ENCODE data around the gene PRPH. TPM values are rescaled to one million over a fixed set of nuclear protein-coding genes. Genes with fewer than 3 reads are reported as not detected.

The PRPH gene
- total and polyA plus RNA-seq, 2 donors = 0.28 to 1.6 TPM

- peaks cover 3 to 42% of the 10 kb centered on the region in 2 donors for H3K4me1 ChIP-seq (ENCODE audit: control insufficient read depth in 2 of 2, insufficient read depth in 2 of 2, low read length in 2 of 2)
- WGBS = 60% methylated on average over 6 of the region's 6 CpGs
- H3K4me3 ChIP-seq (ENCODE audit: low read length in 2 of 2) = no peak overlapping the region
- DNase-seq (ENCODE audit: low read depth in 6 of 9, low spot score in 9 of 9) = no peak
- peaks cover 94 to 100% of the 10 kb centered on the region in 2 donors for H3K27me3 ChIP-seq (ENCODE audit: control insufficient read depth in 2 of 2, insufficient read depth in 1 of 2, low read length in 1 of 2)
- peaks cover 2 to 14% of the 10 kb centered on the region in 2 donors for H3K9me3 ChIP-seq (ENCODE audit: control insufficient read depth in 2 of 2, insufficient read depth in 1 of 2, low read length in 1 of 2)
- no peaks in the 10 kb centered on the region for H3K36me3 ChIP-seq (ENCODE audit: control insufficient read depth in 2 of 2, insufficient read depth in 2 of 2, low read length in 1 of 2)
- no peak overlapping the region for H3K27ac ChIP-seq (ENCODE audit: low read depth in 1 of 2, low read length in 1 of 2)
Measured at GRCh38 chr12:49340095-49340870, 45.3 kb downstream of the PRPH start.

GRCh38 chr12:49340971-49341776, 46.2 kb downstream of the PRPH start:
- WGBS = 43% methylated on average over 14 of the region's 14 CpGs
- peaks cover 1 to 14% of the 10 kb centered on the region in 2 donors for H3K9me3 ChIP-seq (ENCODE audit: control insufficient read depth in 2 of 2, insufficient read depth in 1 of 2, low read length in 1 of 2)
- H3K27ac ChIP-seq (ENCODE audit: low read depth in 1 of 2, low read length in 1 of 2) = no peak overlapping the region
- H3K4me3 ChIP-seq (ENCODE audit: low read length in 2 of 2) = no peak overlapping the region
- peaks cover 8 to 51% of the 10 kb centered on the region in 2 donors for H3K4me1 ChIP-seq (ENCODE audit: control insufficient read depth in 2 of 2, insufficient read depth in 2 of 2, low read length in 2 of 2)
- no peaks in the 10 kb centered on the region for H3K36me3 ChIP-seq (ENCODE audit: control insufficient read depth in 2 of 2, insufficient read depth in 2 of 2, low read length in 1 of 2)
- no peak for DNase-seq (ENCODE audit: low read depth in 6 of 9, low spot score in 9 of 9)
- H3K27me3 ChIP-seq (ENCODE audit: control insufficient read depth in 2 of 2, insufficient read depth in 1 of 2, low read length in 1 of 2) = peaks cover 94 to 100% of the 10 kb centered on the region in 2 donors

GRCh38 chr12:49341777-49342065, 46.8 kb downstream of the PRPH start:
- H3K36me3 ChIP-seq (ENCODE audit: control insufficient read depth in 2 of 2, insufficient read depth in 2 of 2, low read length in 1 of 2) = no peaks in the 10 kb centered on the region
- no peak for DNase-seq (ENCODE audit: low read depth in 6 of 9, low spot score in 9 of 9)
- peaks cover 9 to 51% of the 10 kb centered on the region in 2 donors for H3K4me1 ChIP-seq (ENCODE audit: control insufficient read depth in 2 of 2, insufficient read depth in 2 of 2, low read length in 2 of 2)
- WGBS = 21% methylated on average over 21 of the region's 21 CpGs
- H3K27me3 ChIP-seq (ENCODE audit: control insufficient read depth in 2 of 2, insufficient read depth in 1 of 2, low read length in 1 of 2) = peaks cover 94 to 100% of the 10 kb centered on the region in 2 donors
- H3K27ac ChIP-seq (ENCODE audit: low read depth in 1 of 2, low read length in 1 of 2) = no peak overlapping the region
- H3K9me3 ChIP-seq (ENCODE audit: control insufficient read depth in 2 of 2, insufficient read depth in 1 of 2, low read length in 1 of 2) = peaks cover 1 to 14% of the 10 kb centered on the region in 2 donors
- H3K4me3 ChIP-seq (ENCODE audit: low read length in 2 of 2) = no peak overlapping the region

- Histone ChIP-seq H3K9me3 (ENCODE audit: control insufficient read depth in 2 of 2, insufficient read depth in 1 of 2, low read length in 1 of 2) (peaks cover 1 to 9% of the 10 kb centered on the region in 2 donors), H3K36me3 (ENCODE audit: control insufficient read depth in 2 of 2, insufficient read depth in 2 of 2, low read length in 1 of 2) (no peaks in the 10 kb centered on the region), H3K27ac (ENCODE audit: low read depth in 1 of 2, low read length in 1 of 2) (no peak overlapping the region), H3K4me3 (ENCODE audit: low read length in 2 of 2) (peak overlapping the region in 1 of 2 donors; percentile 4), H3K4me1 (ENCODE audit: control insufficient read depth in 2 of 2, insufficient read depth in 2 of 2, low read length in 2 of 2) (peaks cover 13 to 51% of the 10 kb centered on the region in 2 donors), H3K27me3 (ENCODE audit: control insufficient read depth in 2 of 2, insufficient read depth in 1 of 2, low read length in 1 of 2) (peaks cover 95 to 100% of the 10 kb centered on the region in 2 donors)
- WGBS = 2% methylated on average over 58 of the region's 58 CpGs
- peak in 6 of 9 donors; percentile 34 to 81 (median 52) for DNase-seq (ENCODE audit: low read depth in 6 of 9, low spot score in 9 of 9)
Measured at GRCh38 chr12:49342066-49342913, 47.3 kb downstream of the PRPH start.

- WGBS = 5% methylated on average over 33 of the region's 33 CpGs
- peaks cover 95 to 100% of the 10 kb centered on the region in 2 donors for H3K27me3 ChIP-seq (ENCODE audit: control insufficient read depth in 2 of 2, insufficient read depth in 1 of 2, low read length in 1 of 2)
- peaks cover 1 to 9% of the 10 kb centered on the region in 2 donors for H3K9me3 ChIP-seq (ENCODE audit: control insufficient read depth in 2 of 2, insufficient read depth in 1 of 2, low read length in 1 of 2)
- no peak overlapping the region for H3K27ac ChIP-seq (ENCODE audit: low read depth in 1 of 2, low read length in 1 of 2)
- H3K36me3 ChIP-seq (ENCODE audit: control insufficient read depth in 2 of 2, insufficient read depth in 2 of 2, low read length in 1 of 2) = no peaks in the 10 kb centered on the region
- H3K4me1 ChIP-seq (ENCODE audit: control insufficient read depth in 2 of 2, insufficient read depth in 2 of 2, low read length in 2 of 2) = peaks cover 16 to 51% of the 10 kb centered on the region in 2 donors
- peak in 1 of 9 donors; percentile 31 for DNase-seq (ENCODE audit: low read depth in 6 of 9, low spot score in 9 of 9)
- H3K4me3 ChIP-seq (ENCODE audit: low read length in 2 of 2) = no peak overlapping the region
Measured at GRCh38 chr12:49342914-49343731, 48.2 kb downstream of the PRPH start.

DNA sequence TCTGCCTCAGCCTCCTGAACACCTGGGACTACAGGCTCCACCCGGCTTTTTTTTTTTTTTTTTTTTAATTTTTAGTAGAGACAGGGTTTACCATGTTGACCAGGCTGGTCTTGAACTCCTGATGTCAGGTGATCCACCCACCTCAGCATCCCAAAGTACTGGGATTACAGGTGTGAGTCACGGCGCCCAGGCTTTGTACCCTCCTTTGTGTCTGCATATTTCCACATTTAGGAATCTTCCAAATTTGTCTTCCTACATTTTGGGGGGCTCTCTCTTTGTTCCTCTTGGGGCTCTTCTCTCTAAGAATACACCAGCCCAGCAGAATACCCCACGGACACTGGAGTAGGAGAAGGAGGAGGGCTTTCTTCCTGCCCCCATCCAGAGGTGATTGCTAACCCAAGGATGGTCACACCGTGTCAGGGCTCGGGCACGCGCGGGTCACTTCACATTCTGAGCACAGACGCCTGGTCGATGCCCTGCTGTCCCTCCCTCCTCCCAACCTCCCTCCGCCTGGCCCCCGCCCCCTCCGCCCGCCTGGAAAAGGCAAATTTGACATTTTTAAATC, 49.6 kb downstream of the PRPH start:
- Histone ChIP-seq H3K36me3 (ENCODE audit: control insufficient read depth in 2 of 2, insufficient read depth in 2 of 2, low read length in 1 of 2) (no peaks in the 10 kb centered on the region), H3K27me3 (ENCODE audit: control insufficient read depth in 2 of 2, insufficient read depth in 1 of 2, low read length in 1 of 2) (peaks cover 95 to 100% of the 10 kb centered on the region in 2 donors), H3K27ac (ENCODE audit: low read depth in 1 of 2, low read length in 1 of 2) (no peak overlapping the region), H3K9me3 (ENCODE audit: control insufficient read depth in 2 of 2, insufficient read depth in 1 of 2, low read length in 1 of 2) (peaks cover 1 to 9% of the 10 kb centered on the region in 2 donors), H3K4me3 (ENCODE audit: low read length in 2 of 2) (no peak overlapping the region), H3K4me1 (ENCODE audit: control insufficient read depth in 2 of 2, insufficient read depth in 2 of 2, low read length in 2 of 2) (peaks cover 16 to 50% of the 10 kb centered on the region in 2 donors)
- no peak for DNase-seq (ENCODE audit: low read depth in 6 of 9, low spot score in 9 of 9)
- 13% methylated on average over 15 of the region's 15 CpGs for WGBS

- WGBS = 2% methylated on average over 70 of the region's 70 CpGs
- DNase-seq (ENCODE audit: low read depth in 6 of 9, low spot score in 9 of 9) = no peak
- peaks cover 16 to 50% of the 10 kb centered on the region in 2 donors for H3K4me1 ChIP-seq (ENCODE audit: control insufficient read depth in 2 of 2, insufficient read depth in 2 of 2, low read length in 2 of 2)
- peaks cover 88 to 95% of the 10 kb centered on the region in 2 donors for H3K27me3 ChIP-seq (ENCODE audit: control insufficient read depth in 2 of 2, insufficient read depth in 1 of 2, low read length in 1 of 2)
- peaks cover 1 to 9% of the 10 kb centered on the region in 2 donors for H3K9me3 ChIP-seq (ENCODE audit: control insufficient read depth in 2 of 2, insufficient read depth in 1 of 2, low read length in 1 of 2)
- H3K36me3 ChIP-seq (ENCODE audit: control insufficient read depth in 2 of 2, insufficient read depth in 2 of 2, low read length in 1 of 2) = no peaks in the 10 kb centered on the region
- H3K4me3 ChIP-seq (ENCODE audit: low read length in 2 of 2) = peak overlapping the region in 1 of 2 donors; percentile 19
- no peak overlapping the region for H3K27ac ChIP-seq (ENCODE audit: low read depth in 1 of 2, low read length in 1 of 2)
Measured at GRCh38 chr12:49345051-49345824, 50.3 kb downstream of the PRPH start.

Data from thymus (tissue), 11 donors.